ENCODE data around the gene KCNMB1.

KCNMB1 gene

DNA sequence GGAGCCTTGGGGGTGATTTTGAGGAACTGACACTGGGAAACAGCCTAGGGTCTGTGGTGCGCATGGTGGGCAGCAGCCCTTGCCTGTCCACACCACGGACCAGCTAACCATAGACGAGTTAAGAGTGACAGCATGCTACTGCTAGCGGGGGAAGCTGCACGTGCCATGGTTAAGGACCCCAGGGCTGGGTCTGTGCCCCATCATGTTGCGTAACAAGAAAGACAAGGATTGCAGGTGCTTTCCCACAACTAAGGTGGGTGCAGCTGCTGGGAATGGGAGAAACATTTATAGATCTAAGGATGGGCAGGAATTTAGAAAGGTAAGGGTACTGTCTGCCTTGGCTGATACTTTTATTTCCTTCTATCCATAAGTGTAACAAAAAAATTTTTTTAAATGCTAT is 17.9 kb upstream of the KCNMB1 start:
- TF ChIP-seq CTCF (IDR thresholded peaks at IDR 0.05; ENCODE audit: low read depth, low read length, missing control alignments) = no peak
- no peak for DNase-seq (ENCODE audit: low read depth)
- H3K4me3 ChIP-seq (ENCODE audit: low read depth, low read length) = no peak overlapping the region

DNA sequence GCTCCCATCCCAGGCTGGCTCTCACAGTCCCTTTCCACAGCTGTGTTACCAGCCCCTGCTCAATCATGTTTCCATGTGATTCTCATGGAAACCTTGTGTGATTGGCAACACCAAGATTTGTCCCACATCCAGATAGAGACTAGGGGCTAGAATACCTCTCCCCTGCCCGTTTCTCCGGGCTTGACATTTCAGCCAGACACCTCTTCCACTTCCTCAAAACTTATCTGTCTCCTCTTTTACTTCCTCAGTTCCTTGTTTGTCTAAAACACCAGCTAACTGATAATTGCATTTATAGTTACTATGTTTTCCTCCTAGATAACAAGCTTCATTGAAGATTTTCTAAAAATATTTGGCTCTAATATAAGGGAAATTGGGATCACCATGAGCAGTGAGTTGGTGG is 16.6 kb upstream of the KCNMB1 start:
- DNase-seq (ENCODE audit: low read depth) = no peak
- no peak for TF ChIP-seq CTCF (IDR thresholded peaks at IDR 0.05; ENCODE audit: low read depth, low read length, missing control alignments)
- no peak overlapping the region for H3K4me3 ChIP-seq (ENCODE audit: low read depth, low read length)

DNA sequence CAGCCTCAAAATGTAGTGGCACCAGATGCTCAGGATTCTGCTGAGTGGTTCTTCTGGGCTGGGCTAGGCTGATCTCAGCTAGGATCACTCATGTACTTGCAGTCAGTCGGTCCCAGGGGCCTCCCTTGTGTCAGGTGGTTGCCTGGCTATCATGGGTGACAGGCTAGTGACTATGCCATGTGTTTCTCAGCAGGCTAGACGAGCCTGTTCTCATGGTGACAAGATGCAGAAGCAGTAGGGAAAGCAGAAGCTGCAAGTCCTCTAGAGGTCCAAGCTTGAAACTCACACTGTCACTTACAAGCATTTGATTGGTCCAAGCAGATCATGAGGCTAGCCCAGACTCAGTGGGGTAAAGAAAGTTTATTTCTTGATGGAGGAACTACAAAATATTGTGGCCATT is 15.2 kb upstream of the KCNMB1 start:
- no peak for DNase-seq (ENCODE audit: low read depth)
- H3K4me3 ChIP-seq (ENCODE audit: low read depth, low read length) = no peak overlapping the region
- no peak for TF ChIP-seq CTCF (IDR thresholded peaks at IDR 0.05; ENCODE audit: low read depth, low read length, missing control alignments)

DNA sequence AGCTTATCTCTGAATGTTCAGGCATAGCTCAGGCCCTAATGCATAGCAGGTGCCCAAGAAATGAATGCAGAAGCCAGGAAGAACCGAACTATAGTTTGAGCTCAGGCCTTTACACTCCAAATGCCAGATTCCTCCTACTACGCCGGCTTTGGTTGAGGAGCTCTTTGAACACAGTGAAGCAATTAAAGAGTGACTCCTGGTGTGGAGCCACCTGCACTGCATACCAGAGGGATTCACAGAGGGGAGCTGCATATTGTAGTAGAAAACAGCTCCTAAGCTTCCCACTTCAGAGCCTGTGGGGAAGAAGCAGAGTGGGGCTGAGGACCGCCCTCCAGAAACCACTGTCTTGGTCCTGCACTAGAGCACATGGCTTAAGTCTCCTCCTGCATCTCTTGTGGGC is 14.5 kb upstream of the KCNMB1 start:
- no peak overlapping the region for H3K4me3 ChIP-seq (ENCODE audit: low read depth, low read length)
- no peak for TF ChIP-seq CTCF (IDR thresholded peaks at IDR 0.05; ENCODE audit: low read depth, low read length, missing control alignments)
- no peak for DNase-seq (ENCODE audit: low read depth)

- H3K4me3 ChIP-seq (ENCODE audit: low read depth, low read length) = no peak overlapping the region
- no peak for TF ChIP-seq CTCF (IDR thresholded peaks at IDR 0.05; ENCODE audit: low read depth, low read length, missing control alignments)
- no peak for DNase-seq (ENCODE audit: low read depth)
Observed at GRCh38 chr5:170402508-170402907, 13.3 kb upstream of the KCNMB1 start.

- no peak overlapping the region for H3K4me3 ChIP-seq (ENCODE audit: low read depth, low read length)
- TF ChIP-seq CTCF (IDR thresholded peaks at IDR 0.05; ENCODE audit: low read depth, low read length, missing control alignments) = no peak
- no peak for DNase-seq (ENCODE audit: low read depth)
Observed at GRCh38 chr5:170397059-170397458, 7.9 kb upstream of the KCNMB1 start.

GRCh38 chr5:170393958-170394357 is 4.8 kb upstream of the KCNMB1 start:
- H3K4me3 ChIP-seq (ENCODE audit: low read depth, low read length) = no peak overlapping the region
- DNase-seq (ENCODE audit: low read depth) = no peak
- no peak for TF ChIP-seq CTCF (IDR thresholded peaks at IDR 0.05; ENCODE audit: low read depth, low read length, missing control alignments)
